ENCODE measurements around the gene BNIP3. TPM values are rescaled to one million over a fixed set of nuclear protein-coding genes. Genes with fewer than 3 reads are reported as not detected.
A peak's percentile ranks its signal among the peaks of the same experiment; 100 is the strongest.

BNIP3 gene
- total RNA-seq, 2 experiments from 2014 or later: 60.2 to 62.3 TPM

DNA sequence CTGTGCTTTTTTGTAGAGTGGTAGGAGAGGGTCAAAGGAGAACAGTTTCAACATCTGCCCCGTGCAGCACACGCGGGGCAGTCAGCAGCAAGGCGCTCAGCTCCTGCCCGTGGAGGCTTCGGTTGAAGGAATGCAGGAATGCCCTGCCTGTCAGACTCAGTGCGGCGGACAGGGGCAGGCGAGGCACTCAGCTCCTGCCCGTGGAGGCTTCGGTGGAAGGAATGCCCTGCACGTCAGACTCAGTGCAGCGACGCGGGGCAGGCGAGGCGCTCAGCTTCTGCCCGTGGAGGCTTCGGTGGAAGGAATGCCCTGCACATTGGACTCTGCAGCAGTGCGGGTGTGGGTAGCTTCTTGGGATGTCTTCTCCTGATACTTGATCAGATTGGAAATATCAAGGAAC is 43.9 kb downstream of the BNIP3 start:
- ChIA-PET POLR2A (no interaction called here), CTCF (no interaction called here)
- Mint-ChIP-seq H3K9me3 (no peaks in the 10 kb centered on the region), H3K27ac (no peak overlapping the region), H3K4me1 (peaks cover 14% of the 10 kb centered on the region), H3K4me3 (no peak overlapping the region), H3K27me3 (no peaks in the 10 kb centered on the region), H3K36me3 (ENCODE audit: low read depth) (peaks cover 49% of the 10 kb centered on the region)
- no peak for DNase-seq

DNA sequence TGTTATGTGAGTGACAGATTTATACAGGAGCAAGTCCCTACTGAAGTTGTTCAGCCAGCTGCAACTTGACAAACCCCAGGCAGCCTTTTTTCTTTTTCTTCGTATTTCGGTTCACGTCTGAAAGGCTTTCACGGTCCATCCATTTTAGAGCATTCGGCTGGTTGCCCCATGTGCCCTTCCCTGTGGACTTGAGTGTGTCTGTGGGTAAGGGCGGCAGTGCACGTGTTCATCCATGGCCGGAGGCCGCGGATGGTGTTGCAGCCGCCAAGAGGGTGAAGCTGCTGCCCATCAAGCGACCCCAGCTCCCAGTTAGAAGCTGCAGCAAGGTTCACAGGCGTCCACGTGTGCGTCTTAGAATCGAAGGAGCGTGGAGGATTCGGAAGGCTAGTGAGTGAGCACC is 45.0 kb downstream of the BNIP3 start:
- no peaks in the 10 kb centered on the region for H3K27me3 Mint-ChIP-seq
- H3K36me3 Mint-ChIP-seq (ENCODE audit: low read depth): peaks cover 45% of the 10 kb centered on the region
- H3K4me1 Mint-ChIP-seq: peaks cover 16% of the 10 kb centered on the region
- H3K4me3 Mint-ChIP-seq: no peak overlapping the region
- CTCF ChIA-PET: interaction anchor here (2.5 kb wide), 1 partner anchor 86 kb away, joined by 5 read pairs; no protein-coding TSS in a partner anchor
- POLR2A ChIA-PET: no interaction called here
- no peaks in the 10 kb centered on the region for H3K9me3 Mint-ChIP-seq
- no peak for DNase-seq
- H3K27ac Mint-ChIP-seq: no peak overlapping the region

DNA sequence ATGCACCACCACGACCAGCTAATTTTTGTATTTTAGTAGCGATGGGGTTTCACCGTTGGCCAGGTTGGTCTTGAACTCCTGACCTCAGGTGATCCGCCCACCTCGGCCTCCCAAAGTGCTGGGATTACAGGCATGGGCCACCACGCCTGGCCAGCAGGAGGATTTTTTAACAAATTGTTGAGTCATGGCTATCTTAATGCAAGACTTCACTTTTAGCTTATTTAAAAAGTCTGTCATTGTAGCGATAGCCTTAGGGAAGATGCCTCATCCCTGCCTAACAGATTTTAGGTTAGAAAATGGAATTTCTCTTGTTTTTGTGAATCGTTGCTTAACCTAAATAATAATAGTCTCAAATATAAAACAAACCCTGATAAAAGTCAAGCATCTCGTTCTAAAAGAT is 45.4 kb downstream of the BNIP3 start:
- no peak overlapping the region for H3K27ac Mint-ChIP-seq
- peaks cover 21% of the 10 kb centered on the region for H3K4me1 Mint-ChIP-seq
- no peak for DNase-seq
- POLR2A ChIA-PET: no interaction called here
- CTCF ChIA-PET: interaction anchor here (2.5 kb wide), 1 partner anchor 86 kb away, joined by 5 read pairs; no protein-coding TSS in a partner anchor
- peaks cover 41% of the 10 kb centered on the region for H3K36me3 Mint-ChIP-seq (ENCODE audit: low read depth)
- H3K4me3 Mint-ChIP-seq: no peak overlapping the region
- no peaks in the 10 kb centered on the region for H3K27me3 Mint-ChIP-seq
- H3K9me3 Mint-ChIP-seq: no peaks in the 10 kb centered on the region

DNA sequence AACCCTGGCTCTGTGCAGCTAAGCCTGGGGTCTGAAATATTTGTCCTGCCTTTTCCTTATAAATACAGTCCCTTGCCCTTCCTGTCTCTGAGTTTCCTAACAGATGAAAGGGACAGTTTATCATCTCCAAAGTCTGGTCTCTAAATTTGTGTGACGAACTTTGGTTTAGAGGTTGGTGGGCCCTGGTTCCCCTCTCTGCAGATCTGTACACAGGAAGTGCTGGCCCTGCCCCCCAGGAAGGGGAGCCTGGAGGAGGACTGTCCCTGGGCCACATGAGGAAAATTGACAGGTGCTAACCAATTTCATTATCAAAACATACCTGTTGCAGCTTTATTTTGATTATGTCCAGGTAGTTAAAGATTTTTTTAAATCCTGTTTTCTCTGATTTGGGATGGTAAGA is 46.5 kb downstream of the BNIP3 start:
- Mint-ChIP-seq H3K9me3 (no peaks in the 10 kb centered on the region), H3K27me3 (no peaks in the 10 kb centered on the region), H3K27ac (no peak overlapping the region), H3K4me3 (no peak overlapping the region), H3K36me3 (ENCODE audit: low read depth) (peaks cover 36% of the 10 kb centered on the region), H3K4me1 (peaks cover 30% of the 10 kb centered on the region)
- ChIA-PET POLR2A (no interaction called here), CTCF (interaction anchor here (2.5 kb wide), 1 partner anchor 87 kb away, joined by 5 read pairs; no protein-coding TSS in a partner anchor)
- DNase-seq: no peak

DNA sequence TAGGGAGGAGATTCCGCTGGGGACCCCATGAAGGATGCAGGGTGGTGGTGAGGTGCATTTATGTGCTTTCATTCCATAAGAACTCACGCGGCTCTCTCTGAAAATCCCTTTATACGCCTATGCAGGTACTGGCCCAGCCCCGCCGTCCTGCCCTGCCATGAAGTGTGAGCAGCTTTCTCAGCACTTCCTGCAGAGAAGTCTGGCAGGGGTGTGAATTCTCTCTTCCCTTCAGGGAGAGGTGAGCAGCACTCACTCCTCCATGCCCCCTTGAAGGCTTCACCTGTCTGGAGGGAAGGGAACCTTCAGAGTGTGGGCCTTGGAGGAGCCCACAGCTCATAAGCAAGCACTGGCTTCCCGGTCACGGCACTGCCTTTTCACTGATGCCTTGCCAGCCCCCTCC is 47.0 kb downstream of the BNIP3 start:
- Mint-ChIP-seq H3K27ac (no peak overlapping the region), H3K4me1 (peaks cover 35% of the 10 kb centered on the region), H3K27me3 (no peaks in the 10 kb centered on the region), H3K9me3 (no peaks in the 10 kb centered on the region), H3K36me3 (ENCODE audit: low read depth) (peaks cover 35% of the 10 kb centered on the region), H3K4me3 (no peak overlapping the region)
- ChIA-PET CTCF (interaction anchor here (2.5 kb wide), 1 partner anchor 88 kb away, joined by 5 read pairs; no protein-coding TSS in a partner anchor), POLR2A (no interaction called here)
- DNase-seq: no peak

DNA sequence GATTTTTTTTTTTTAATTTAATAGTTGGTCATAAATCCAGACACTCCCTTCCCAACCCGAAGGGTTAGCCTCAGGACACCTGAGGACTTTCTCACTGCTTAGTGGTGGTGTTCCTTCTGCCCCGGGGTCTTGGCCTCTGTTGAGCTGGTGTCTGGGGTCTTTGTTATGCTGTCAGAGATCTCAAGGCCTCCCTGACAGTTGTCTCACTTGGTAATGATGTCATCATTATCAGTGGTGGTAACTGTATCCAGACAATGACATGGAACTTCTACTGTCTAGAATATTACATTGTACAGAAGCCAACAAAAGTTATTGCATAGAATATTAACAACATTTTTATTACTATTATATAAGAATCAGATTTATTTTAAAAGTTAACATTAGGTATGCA is 48.0 kb downstream of the BNIP3 start:
- Mint-ChIP-seq H3K4me3 (no peak overlapping the region), H3K27ac (no peak overlapping the region), H3K4me1 (peaks cover 44% of the 10 kb centered on the region), H3K36me3 (ENCODE audit: low read depth) (peaks cover 39% of the 10 kb centered on the region), H3K27me3 (no peaks in the 10 kb centered on the region), H3K9me3 (no peaks in the 10 kb centered on the region)
- DNase-seq: no peak
- POLR2A ChIA-PET: no interaction called here
- CTCF ChIA-PET: no interaction called here

DNA sequence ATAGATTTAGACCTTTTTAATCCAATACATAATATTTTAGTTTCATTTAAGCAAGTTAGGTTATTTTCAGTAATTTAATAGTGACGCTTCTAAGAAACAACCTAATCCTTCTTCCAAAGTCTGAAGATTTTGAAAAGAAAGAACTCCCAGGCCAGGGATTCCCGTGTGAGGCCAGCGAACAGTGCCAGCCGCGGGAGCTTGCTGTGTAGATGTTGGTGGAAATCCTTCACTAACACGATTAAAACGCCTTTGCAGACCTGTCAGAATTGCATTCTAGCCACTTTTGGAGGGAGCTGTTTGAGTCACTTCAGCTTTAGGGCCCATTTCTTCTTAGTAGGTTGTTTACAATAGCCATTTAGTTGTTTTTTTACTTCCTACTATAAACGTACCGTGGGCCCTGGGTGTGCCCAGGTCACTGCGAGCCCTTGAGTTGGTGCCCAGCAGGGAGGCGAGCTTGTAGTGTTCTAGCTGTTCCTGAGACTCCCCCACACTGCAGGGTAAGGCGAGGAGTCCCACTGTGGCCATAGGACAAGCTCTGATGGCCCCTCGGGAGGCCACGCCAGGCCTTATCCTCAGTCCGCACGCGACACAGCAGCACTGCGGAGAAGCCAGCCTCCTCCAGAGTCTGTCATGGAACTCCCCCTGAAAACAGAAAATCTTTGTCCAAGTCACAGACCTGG is 48.6 kb downstream of the BNIP3 start:
- H3K27me3 Mint-ChIP-seq: no peaks in the 10 kb centered on the region
- CTCF ChIA-PET: no interaction called here
- DNase-seq: no peak
- no peak overlapping the region for H3K4me3 Mint-ChIP-seq
- no peak overlapping the region for H3K27ac Mint-ChIP-seq
- peaks cover 50% of the 10 kb centered on the region for H3K4me1 Mint-ChIP-seq
- H3K36me3 Mint-ChIP-seq (ENCODE audit: low read depth): peaks cover 34% of the 10 kb centered on the region
- no peaks in the 10 kb centered on the region for H3K9me3 Mint-ChIP-seq
- POLR2A ChIA-PET: no interaction called here

DNA sequence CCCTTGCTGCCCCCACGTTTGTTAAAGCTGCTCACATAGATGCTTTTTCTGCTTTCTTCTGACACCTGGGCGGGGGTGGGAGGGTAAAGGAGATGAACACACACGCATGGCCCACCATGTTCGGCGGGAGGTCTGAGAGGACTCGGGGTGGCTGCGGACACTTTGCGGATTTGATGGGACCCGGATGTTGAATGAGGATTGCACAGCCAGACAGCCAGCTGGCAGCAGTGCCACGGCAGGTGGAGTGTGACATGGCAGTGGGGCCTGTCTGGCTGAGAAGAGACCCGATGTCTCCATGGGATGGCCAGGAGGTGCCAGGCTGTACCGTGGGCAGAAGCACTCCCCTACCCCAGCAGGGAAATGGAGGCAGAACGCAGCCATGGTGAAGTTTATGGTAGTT is 49.7 kb downstream of the BNIP3 start:
- H3K27ac Mint-ChIP-seq: no peak overlapping the region
- H3K9me3 Mint-ChIP-seq: no peaks in the 10 kb centered on the region
- peaks cover 30% of the 10 kb centered on the region for H3K36me3 Mint-ChIP-seq (ENCODE audit: low read depth)
- no peaks in the 10 kb centered on the region for H3K27me3 Mint-ChIP-seq
- no peak overlapping the region for H3K4me3 Mint-ChIP-seq
- CTCF ChIA-PET: interaction anchor here (1.3 kb wide), 1 partner anchor 36 kb away, joined by 3 read pairs; no protein-coding TSS in a partner anchor
- POLR2A ChIA-PET: no interaction called here
- no peak for DNase-seq
- H3K4me1 Mint-ChIP-seq: peaks cover 60% of the 10 kb centered on the region

DNA sequence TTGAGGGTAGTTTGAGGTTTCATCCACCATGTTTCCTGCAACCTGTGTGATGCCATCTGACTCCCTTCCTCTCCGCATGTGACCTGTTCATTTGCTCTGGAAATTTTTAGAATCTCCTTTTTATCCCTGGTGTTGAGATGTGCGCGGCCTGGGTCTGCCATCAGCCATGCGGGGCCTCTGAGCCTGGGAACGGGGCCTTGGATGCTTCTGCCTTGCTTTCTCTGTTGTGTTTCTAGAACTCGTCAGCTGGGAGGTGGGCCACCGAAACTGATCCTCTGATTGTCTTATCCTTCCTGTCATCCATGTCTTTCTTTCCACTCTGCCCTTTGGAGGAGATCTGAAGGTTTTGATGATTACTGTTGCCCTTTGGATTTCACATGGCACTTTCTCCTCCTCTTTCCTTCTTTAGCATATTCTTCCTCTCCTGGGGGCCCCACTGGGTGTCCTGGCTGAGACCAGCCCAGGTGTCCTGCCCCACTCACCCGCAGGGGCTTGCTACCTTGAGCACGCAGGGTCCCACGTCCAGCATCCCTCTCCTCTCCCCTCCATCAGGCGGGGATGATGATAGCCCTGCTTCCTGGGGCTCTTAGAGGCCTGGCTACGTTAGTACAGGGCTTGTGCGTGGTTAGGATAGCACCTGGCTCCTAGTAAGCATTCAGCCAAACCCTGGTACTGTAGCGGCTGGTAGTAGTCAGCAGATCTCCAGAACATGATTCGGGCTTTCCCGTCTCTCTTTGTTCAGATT is 51.0 kb downstream of the BNIP3 start:
- H3K9me3 Mint-ChIP-seq: peaks cover under 1% of the 10 kb centered on the region
- CTCF ChIA-PET: no interaction called here
- H3K36me3 Mint-ChIP-seq (ENCODE audit: low read depth): peaks cover 30% of the 10 kb centered on the region

DNA sequence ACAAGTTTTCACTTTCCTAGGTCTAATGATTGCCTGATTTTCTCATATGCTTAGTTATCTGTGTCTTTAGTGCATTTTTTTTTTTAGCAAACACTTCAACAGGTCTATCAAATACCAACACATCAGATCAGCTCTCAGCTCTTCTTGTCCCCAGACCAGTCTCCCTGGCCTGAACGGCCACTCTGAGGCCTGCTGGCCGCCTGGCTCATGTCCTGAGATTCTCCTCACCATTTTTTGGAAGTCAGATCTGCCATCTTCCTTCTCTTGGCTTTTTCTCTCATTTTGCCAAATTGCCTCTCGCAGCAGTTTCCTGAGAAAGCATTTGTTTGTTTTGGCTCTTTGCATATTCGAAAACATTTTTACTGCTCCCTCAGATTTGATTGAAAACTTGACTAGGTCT is 51.6 kb downstream of the BNIP3 start:
- H3K4me3 Mint-ChIP-seq: no peak overlapping the region
- no peak for DNase-seq
- ChIA-PET CTCF (no interaction called here), POLR2A (no interaction called here)
- H3K4me1 Mint-ChIP-seq: peaks cover 70% of the 10 kb centered on the region
- no peaks in the 10 kb centered on the region for H3K27me3 Mint-ChIP-seq
- peaks cover 35% of the 10 kb centered on the region for H3K36me3 Mint-ChIP-seq (ENCODE audit: low read depth)
- H3K9me3 Mint-ChIP-seq: peaks cover 6% of the 10 kb centered on the region
- H3K27ac Mint-ChIP-seq: no peak overlapping the region

More for the DNA sequence above, 51.0 kb downstream of the BNIP3 start:
- no peaks in the 10 kb centered on the region for H3K27me3 Mint-ChIP-seq
- no peak overlapping the region for H3K27ac Mint-ChIP-seq
- POLR2A ChIA-PET: no interaction called here
- H3K4me3 Mint-ChIP-seq: no peak overlapping the region
- DNase-seq: no peak
- peaks cover 67% of the 10 kb centered on the region for H3K4me1 Mint-ChIP-seq

DNA sequence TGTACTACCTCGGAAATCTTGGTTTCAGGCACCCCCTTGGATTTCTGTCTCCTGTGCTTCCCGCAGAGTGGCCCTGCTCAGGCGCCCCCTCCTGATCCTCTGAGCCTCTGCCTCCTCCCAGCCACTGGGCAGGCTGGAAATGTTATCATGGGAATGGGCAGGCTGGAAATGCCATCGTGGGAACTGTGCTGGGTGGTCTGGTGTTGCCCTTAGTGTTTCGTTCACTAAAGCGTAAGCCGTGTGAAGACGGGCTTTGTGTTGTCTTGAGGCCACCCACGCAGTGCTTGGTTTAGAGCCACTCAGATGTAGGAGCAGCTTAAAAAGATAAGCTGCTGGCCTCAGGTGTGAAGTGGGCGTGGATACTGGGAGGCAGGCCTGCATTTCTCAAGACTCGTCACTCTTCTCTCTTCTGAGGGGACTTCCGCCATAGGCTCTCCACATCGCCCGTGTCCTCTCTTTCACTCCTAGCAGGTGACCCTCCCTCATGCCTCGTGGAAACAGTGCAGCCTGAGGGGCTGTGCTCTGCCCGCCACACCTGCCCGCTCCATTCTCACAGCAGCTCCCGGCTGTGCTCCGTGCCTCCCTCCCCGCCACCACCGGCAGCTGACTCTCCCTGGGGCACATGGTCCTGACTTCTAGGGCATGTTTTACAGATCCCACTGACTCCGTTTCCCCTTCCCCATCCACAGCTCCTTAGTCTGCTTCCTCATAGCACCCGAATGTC is 52.4 kb downstream of the BNIP3 start:
- peaks cover 67% of the 10 kb centered on the region for H3K4me1 Mint-ChIP-seq
- peaks cover 34% of the 10 kb centered on the region for H3K36me3 Mint-ChIP-seq (ENCODE audit: low read depth)
- no peak overlapping the region for H3K27ac Mint-ChIP-seq
- ChIA-PET POLR2A (interaction anchor here (1.5 to 1.9 kb wide), 3 partner anchors 25 to 33 kb away, joined by 3 to 7 read pairs (median 5); no protein-coding TSS in a partner anchor), CTCF (interaction anchor here (0.9 kb wide), 1 partner anchor 54 kb away, joined by 5 read pairs; no protein-coding TSS in a partner anchor)
- H3K27me3 Mint-ChIP-seq: no peaks in the 10 kb centered on the region
- H3K9me3 Mint-ChIP-seq: peaks cover 13% of the 10 kb centered on the region
- no peak for DNase-seq
- no peak overlapping the region for H3K4me3 Mint-ChIP-seq

DNA sequence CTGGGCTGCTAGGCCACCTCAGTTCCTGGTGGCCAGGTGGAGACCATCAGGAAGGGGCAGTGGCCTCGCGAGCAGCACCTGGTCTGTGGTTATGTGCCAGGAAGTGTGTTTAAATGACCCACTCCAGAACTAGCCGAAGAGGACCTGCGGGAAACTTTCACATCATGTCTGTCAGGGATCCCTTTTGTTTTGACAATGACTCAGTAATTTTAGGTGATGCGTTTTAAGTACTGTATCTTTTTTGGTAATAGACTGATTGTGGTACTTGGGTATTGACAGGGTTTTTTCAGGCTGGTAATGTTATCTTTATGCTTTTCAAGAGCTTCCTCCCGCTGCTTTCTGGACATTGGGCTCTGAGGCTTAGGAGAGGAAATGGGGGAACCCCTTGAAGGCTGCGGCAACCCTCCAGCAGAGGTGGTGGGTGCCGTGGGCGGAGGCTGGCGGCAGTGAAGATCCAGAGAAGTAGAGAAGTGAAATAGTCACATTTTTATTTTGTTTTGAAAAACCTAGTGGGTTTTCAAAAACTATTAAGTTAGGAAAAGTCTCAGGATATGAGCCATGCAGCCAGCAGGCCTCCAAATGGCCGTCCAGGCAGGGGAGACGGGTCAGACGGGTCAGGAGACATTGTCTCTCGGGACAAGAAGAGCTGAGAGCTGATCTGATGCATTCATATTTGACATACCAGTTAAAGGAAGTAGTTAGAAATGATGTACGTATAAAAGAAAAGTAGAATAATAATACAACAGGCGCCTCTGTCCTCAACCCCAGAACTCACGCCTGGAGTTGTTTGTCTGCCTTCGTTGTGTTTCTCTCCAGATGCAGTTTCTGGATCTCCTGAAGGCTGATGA is 53.3 kb downstream of the BNIP3 start:
- peaks cover 32% of the 10 kb centered on the region for H3K36me3 Mint-ChIP-seq (ENCODE audit: low read depth)
- H3K9me3 Mint-ChIP-seq: peaks cover 15% of the 10 kb centered on the region
- CTCF ChIA-PET: interaction anchor here (0.9 to 1.0 kb wide), 2 partner anchors 55 to 94 kb away, joined by 3 to 5 read pairs; no protein-coding TSS in a partner anchor
- POLR2A ChIA-PET: interaction anchor here (1.5 to 1.9 kb wide), 3 partner anchors 24 to 32 kb away, joined by 3 to 7 read pairs (median 5); no protein-coding TSS in a partner anchor
- no peaks in the 10 kb centered on the region for H3K27me3 Mint-ChIP-seq
- H3K4me1 Mint-ChIP-seq: peaks cover 64% of the 10 kb centered on the region
- peak overlapping the region; percentile 12 for H3K4me3 Mint-ChIP-seq
- H3K27ac Mint-ChIP-seq: peak overlapping the region; percentile 63
- DNase-seq: peak; percentile 40

All from activated CD4-positive, alpha-beta memory T cell treated with anti-CD3 and anti-CD28 coated beads, Interleukin-2, amount 10 ng/mL, durations not matched to agents 7 days and 5 days (primary cell).